HG02798 (cell line): Measurements from ENCODE around the gene TNIP1.

ENCODE experiments used
- ATAC-seq: cut with Tn5 transposase; IDR thresholded peaks from one replicate; pipeline ENCODE4 v1.9.1; 2021; ENCODE audit warnings: mild to moderate bottlenecking; ENCODE audit not compliant: unreplicated experiment, poor library complexity

TNIP1 gene

DNA sequence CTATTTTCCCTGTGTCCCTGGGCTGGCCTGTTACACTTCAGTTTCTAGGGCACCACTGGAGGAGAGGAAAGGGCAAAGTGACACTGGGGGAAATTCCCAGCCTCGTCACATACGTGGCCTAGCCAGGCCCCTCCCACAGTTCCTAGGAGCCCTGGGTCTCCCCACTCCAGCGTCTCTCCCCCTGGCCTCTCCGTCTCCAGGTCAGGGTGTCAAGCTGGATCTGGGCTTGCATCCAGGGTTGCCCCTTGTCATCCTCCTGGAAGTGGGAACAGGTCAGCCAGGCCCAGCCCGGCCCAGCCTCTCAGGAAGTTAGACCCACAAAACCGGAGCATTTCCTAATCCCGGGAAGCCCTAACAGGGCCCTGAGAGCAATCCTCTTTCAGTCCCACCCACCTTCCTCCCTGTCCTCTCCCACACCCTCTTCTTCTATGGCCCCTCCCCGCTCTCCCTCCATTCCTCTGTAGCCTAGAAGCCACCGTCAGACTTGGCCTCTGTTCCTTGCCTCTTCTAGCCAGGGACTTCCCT lies 4.7 kb upstream of the TNIP1 start:
- no peak for ATAC-seq

DNA sequence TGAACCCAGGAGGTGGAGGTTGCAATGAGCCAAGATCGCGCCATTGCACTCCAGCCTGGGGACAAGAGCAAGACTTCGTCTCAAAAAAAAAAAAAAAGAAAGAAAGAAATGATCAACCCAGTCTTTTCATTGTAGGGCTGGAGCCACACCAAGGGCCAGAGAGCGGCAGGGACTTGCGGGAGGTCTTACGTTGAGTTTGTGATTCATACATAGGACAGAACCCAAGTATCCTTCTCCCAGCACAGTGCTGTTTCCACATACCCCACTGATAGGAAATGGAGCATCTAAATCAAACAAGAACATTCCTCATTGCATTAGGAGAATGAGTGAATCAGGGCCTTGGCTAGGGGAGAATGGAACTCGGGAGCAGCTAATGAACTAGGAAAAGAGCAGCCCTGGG lies 3.5 kb upstream of the TNIP1 start:
- no peak for ATAC-seq

DNA sequence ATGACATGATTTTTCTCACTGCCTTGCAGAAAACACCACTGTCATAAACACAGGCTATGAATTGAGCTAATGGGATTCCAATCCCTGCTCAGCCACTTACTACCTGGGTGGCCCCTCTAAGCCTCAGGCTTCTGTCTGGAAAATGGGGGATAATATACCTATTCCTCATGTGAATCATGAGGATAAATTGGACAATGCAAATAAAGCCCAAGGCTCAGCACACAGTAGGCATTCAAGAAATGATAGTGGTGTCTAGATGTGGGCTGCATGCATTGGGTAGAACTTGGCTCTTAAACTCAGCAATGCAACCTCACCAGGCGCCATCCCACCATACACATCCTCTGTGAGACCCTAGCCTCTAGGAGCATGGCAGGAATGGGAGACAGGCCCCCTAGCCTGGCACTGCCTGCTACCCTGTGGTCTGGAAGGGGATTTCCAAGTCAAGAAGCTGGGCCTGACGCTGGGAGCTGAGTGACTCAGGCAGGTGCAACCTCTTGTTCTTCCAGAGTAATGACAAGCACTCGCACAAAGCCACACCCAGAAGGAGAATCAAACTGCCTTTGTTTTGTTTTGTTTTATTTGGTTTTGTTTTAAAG lies 2.3 kb upstream of the TNIP1 start:
- peak; percentile 9 for ATAC-seq

DNA sequence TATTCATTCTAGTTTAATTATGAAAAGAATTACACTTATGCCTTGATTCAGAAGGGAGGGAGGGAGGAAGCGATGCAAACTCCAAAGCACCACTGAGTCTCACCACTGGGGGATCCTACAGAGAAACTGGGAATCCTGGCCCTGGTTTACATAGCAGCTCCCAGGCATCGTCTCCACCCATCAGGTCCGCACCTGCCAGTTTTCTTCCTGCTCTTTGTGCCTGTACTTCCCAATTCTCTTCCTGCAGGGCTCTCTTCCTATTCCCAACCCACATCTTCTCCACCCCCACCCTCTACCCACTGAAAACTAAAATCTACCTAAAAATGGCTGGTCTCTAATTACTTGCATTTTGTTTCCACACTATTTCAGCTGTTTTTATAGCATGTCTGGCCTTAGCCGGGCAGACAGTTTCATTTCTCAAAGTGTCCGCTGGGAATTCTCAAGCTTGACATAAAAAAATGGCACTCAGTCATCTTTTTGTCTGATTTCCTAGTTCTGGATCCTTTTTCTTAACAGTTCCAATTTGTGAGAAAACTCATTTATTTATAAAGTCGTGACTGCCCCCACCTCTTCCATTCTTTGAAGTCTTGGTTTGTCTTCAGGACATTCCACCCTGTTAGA lies 1.6 kb upstream of the TNIP1 start:
- ATAC-seq, result no peak

DNA sequence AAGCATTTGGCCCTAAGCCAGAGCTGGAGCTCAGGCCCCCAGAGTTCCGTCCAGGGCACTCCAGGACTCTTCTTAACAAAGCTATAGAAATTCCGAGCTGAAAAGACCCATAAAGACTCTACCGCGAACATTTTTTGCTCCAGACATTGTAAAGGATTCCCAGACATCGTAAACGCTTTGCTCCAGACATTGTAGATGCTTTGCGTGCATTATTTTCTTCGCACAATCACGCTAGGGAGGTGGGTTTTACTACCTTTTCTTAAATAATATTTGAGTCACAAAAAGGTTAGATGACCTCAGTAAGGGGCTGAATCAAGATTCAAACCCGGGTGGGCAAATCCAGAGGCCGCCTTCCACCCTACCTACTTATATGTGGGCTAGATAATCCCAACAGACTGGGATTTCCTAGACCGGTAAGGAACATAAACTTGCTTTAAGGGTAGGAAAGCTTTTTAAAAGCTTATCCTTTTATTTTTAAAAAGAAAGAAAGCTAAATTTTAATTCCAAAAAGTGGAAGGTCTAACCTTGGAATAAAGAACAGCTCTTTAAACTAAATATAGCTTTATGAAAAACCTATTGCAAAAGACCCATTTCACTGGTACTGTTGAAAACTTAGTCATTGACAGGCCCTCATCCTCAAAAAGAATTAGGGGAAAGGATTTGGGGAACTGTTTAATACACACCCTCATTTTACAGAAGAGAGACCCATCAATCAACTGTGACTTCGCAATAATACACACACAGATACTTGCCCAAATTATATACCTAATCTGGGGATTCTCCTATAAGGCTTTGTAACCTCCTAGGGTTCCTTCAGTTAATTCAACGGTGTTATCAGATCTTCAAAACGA lies 822 bp upstream of the TNIP1 start:
- no peak for ATAC-seq

DNA sequence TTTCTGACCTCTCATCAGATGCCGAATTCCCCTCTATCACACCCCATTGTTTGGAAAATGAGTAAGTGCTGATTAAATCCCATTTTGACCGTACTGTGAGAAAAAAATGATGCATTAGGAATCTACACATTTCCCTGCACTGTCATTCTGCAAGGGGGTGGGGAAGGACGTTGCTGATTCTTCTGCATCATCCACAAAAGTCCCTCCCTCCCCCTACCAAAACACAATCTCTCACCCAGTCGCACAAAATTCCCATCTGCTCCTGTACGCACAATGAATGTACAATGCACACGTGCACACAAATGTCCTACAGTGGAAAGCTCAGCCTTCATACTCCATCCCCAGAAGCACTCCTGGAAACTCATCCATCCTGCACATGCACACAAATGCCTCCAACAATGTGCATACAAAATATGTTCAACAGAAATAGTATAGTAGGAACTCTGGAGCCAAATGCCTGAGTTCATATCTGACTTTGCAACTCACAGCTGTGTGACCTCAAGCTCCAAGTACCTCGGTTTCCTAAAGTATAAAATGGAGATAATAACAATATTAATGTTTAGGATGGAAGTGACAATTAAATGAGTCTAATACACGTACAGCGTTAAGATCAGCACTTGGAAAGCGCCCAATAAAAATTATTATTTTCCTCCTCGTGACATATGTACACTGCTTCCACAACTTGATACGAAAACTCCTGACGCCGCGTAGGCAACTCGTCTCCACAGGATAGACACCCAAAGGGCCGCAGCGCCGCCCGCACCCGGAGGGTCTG lies 809 bp downstream of the TNIP1 start:
- no peak for ATAC-seq

DNA sequence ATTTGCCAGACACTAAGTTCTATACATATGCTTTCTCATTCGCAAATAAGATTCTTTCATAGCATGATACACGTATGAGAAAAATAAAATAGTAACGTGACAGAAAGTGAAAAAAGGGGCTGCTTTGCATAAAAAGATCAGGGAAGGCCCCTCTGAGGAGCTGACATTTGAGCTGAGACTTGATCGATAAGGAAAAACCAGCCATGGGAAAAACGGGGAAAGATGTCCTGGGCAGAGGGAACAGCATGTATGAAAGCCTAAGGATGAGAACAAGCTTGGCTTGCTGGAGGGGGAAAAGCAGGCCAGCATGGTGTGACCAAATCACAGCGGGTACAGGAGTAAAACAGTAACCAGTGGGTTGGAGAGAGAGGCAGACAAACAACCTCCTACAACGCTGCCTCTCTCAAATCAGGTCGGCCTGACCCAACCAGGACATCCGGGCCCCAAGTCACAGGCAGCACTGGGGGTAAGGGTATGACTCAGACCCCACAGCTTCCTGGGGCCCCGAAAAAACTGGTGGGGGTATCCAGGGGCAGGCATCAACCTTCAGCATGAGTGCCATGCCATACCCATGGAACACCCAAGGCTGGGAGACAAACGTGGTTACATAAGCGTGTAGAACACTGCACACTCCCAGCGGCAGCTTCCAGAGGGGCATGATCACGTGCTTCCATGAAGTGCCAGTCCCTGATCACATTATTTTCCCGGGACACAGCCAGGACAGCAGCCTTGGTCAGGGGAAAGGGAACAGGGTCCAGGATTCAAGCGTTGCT lies 2.2 kb downstream of the TNIP1 start:
- peak; percentile 44 for ATAC-seq

DNA sequence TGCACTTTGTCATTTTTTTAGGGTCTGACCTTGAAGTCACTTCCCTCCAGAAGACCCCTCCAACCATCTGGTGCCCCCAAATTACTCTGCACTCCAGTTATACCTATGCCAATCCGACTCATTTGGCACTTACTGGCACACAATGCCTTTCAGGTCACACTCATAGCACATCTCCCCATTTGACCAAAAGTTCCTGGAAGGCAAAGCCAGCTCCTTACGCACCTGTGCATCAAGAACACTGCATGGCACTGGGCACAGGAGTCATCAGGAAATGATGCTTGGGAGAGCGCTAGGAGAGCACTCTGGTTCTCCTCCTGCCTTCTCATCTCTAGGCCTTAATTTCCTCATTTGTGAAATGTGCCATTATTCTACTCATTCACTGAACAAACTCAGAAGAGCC lies 2.9 kb downstream of the TNIP1 start:
- ATAC-seq, result no peak

DNA sequence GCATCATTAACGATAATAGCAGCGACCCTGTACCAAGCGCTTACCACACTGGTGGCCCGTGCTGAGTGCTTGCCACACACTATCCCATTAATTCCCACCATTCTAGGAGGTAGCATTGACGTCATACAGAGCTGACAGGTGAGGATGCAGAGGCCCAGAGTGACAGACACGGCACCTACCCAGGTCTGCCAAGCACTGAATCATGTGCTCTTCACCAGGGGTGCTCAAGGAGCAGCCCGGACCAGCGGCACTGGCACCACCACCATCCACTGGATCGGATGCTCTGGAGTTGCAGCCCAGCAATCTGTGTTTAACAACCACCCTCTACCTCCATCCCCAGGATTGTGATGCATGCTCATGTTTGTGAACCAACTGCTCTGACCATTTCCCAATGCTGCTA lies 3.4 kb downstream of the TNIP1 start:
- ATAC-seq, result no peak

DNA sequence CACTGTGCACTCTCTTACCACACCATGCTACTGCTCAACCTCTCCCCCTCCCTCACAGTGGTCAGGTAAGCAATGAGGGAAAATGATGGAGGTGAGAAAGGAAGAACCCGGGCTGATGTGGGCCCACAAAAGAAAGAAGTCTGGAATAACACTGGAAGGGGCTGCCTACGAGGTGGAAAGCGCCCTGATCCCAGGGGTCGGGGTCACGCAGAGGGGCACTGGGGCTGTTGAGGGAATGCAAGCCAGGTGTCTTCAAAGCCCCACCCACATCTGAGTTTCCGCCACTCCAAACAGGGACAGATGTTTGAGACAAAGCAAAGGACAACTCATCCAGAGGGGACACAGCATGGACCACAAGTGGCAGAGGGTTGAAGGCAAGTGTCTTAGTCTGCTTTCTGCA lies 4.2 kb downstream of the TNIP1 start:
- ATAC-seq, result no peak

DNA sequence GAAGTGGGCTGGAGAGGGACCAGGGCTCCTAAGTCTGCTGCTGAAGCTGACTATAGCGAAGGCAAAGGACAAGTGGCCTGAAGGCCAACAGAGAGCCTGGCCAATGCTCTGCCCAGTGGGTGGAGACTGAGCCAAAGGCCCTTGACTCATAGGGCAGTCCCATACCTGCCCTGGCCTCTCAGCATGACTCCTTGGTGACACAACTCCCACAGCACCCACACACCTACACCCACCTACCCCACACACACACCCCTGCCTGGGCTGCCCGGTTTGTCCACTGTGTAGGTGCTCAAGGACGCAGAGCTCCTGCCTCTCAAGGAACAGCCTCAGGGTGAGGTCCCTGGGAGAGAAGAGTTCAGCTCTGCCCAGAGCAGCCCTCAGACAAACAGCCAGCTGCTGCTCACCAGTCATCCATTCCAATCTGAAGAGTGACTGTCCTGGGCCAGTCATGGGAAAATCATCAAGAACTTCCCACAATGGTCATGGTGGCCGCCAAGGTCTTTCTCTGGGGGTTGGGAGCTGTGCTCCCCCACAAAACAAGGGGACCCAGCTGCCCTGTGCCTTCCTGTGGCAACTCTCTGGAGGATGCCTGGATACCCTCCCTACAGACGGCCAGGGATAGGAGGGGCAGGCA lies 5.0 kb downstream of the TNIP1 start:
- ATAC-seq, result no peak

DNA sequence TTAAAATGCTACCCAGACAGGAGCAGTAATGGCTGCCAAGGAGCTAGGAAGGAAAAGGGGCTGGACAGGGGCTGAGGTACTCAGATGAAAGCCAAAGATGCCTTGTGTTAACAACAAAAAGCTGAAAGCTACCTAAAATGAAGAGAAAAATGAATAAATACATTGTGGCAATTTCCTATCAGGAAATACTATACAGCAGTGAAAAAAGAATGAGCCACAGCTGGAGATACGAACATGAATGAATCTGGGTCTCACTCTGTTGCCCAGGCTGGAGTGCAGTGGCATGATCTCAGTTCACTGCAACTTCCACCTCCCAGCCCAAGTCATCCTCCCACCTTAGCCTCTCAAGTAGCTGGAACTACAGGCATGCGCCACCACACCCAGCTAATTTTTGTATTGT lies 6.3 kb downstream of the TNIP1 start:
- no peak for ATAC-seq

DNA sequence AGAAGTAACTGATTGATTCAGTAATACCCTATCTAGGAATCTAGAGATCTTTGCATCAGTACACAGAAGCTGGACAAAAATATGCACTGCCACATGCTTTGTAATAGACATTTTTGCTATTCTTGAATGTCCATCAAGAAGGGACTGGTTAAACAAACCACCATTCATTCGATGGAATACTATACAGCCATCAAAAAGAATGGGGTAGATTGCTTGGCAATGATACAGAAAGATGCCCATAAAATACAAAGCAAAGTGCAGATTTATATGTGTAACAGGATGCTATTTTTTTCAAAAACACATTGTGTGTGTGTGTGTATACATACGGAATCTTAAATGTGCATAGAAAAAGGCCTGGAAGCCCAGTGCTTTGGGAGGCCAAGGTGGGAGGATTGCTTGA lies 7.6 kb downstream of the TNIP1 start:
- no peak for ATAC-seq

DNA sequence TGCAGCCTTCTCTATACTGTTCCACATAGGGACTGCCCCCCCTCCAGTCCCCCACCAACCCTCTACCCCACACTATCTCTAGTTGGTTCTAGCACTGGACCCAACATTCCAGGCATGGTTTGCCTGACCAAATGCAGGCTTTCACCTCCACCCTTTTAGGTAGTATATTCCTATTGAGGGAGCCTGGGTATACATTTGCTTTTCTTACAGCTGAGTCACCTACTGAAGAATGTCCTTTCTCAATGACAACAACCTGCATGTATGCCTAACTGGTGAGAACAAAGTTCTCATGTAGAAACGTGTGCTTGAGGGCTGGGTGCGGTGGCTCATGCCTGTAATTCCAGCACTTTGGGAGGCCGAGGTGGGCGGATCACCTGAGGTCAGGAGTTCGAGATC lies 8.2 kb downstream of the TNIP1 start:
- no peak for ATAC-seq

DNA sequence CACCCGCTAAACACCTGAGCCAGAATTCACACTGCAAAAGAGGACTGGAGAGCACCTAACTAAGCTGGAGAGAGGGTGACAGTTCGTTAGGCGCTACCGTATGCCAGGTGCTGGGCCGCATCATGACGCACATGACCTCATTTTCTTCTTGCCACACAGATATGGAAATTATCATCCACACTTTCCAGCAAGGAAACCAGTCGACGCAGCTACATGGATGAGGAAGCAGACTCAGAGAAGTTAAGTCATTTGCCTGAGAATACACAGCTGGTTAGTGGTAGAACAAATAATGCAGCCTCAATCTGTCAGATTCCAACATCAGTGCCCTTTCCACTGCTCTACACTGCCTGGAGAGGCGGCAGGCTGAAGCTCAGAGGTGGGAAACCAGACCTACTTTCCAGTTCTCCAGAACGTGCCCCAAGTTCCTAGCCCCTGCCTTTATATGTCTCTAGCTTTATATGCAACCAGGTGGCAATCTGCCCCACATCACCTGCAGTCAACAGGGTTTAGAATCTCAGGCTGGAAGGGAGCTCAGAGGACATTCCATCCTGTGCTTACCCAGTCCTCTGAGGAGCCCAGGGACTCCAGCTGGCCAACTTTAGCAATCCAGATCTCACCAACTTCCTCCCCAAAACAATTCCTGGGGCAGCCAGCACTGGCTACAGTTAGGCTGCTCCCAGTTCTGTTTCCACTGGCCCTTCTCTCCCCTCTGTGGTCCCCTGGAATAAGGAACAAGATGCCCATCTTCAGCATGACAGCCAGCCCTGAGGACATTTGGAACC lies 8.8 kb downstream of the TNIP1 start:
- no peak for ATAC-seq

DNA sequence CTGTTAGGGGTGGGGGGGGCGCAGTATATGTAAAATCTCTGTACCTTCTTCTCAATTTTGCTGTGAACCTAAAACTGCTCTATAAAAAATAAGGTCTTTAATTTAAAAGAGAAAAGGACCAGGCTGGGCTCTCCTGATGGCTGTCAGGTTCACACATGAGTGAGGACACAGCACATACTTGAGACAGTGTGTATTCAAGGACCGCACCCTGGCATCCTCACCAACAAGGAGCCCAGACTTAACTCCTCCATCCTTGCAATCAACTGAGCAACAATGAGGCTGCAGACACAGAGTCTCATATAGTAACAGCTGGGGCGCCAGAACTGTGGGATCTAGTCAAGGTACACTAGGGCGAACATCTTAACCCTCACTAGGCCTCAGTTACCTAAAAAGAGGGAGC lies 9.8 kb downstream of the TNIP1 start:
- no peak for ATAC-seq

DNA sequence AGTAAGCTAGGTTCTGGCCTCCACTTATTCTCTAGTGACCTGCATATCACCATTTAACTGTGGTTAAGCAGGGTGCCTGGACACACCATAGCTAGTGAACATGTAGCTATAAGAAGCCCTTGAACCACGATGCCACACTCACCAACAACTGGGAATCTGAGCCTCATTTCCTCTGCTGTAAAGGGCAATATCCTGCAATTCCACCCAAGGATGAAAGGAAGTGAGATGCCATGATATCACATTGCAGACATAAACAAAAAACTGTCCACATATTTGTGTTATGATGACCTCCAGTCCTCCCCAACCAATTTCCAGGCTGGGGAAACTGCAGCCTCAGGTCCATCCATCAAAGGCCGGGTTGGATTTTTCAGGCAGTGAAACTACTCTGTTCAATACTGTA lies 10.4 kb downstream of the TNIP1 start:
- no peak for ATAC-seq

DNA sequence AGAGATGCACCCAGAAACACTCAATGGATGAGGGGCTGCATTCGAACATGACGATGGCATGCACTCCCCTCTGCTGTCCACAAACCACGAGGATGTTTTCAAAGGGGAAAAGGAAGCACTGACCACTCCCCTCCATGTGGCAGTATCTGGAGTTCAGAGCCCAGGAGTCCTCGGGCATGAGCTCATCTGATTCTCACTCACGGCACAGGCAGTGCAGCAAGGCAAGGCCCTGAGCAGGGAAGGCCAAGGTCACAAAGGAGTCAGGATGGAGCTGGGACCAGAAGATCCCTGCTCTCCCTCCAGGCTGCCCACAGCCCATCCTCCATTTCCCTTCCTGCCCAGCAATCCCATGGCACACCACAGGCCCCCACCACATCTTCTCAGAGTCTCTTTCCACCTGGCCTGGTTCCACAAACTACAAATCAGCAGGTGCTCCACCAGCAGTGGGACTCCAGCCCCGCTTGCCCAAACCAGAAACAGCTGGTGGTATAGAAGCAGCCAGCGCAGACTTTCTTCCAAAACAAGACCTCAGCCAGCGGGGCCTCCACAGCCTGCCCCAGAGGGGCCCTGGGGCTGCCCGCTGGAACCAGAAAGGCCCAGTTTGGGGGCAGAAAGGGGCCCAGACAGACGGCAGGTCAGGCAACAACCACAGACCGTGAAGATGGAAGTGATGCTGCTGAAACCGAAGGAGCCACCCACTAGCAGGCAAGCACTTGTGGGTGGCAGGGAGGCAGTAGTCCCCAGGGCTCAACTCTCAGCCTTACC lies 12.2 kb downstream of the TNIP1 start:
- peak; percentile 71 for ATAC-seq
